Trophoblast cell (in vitro differentiated cells and primary cell): Measurements from ENCODE around the gene APOL3.

Experiments
- DNase-seq, 2 donors: peaks; one replicate each; pipeline ENCODE4 v3.0.0-alpha.2; 2016
- H2AFZ ChIP-seq: 2 replicates; pipeline ENCODE4 v1.6.1; 2013; ENCODE audit warnings: low read length, moderate library complexity, mild to moderate bottlenecking; ENCODE audit not compliant: insufficient read depth, poor library complexity
- H2AK5ac ChIP-seq: 2 replicates; pipeline ENCODE4 v1.6.1; 2013; ENCODE audit warnings: mild to moderate bottlenecking, low read length
- H2BK120ac ChIP-seq: 2 replicates; pipeline ENCODE4 v1.6.1; 2013; ENCODE audit warnings: low read length, mild to moderate bottlenecking, moderate library complexity; ENCODE audit not compliant: insufficient read depth, poor library complexity
- H2BK12ac ChIP-seq: 2 replicates; pipeline ENCODE4 v1.6.1; 2013; ENCODE audit warnings: mild to moderate bottlenecking, low read length, moderate library complexity
- H2BK5ac ChIP-seq: 2 replicates; pipeline ENCODE4 v1.6.1; 2013; ENCODE audit warnings: low read length, low read depth, moderate library complexity, mild to moderate bottlenecking; ENCODE audit not compliant: poor library complexity
- H3K14ac ChIP-seq: 2 replicates; pipeline ENCODE4 v1.6.1; 2013; ENCODE audit warnings: mild to moderate bottlenecking, low read length
- H3K18ac ChIP-seq: 2 replicates; pipeline ENCODE4 v1.6.1; 2013; ENCODE audit warnings: mild to moderate bottlenecking, low read length
- H3K23ac ChIP-seq: 2 replicates; pipeline ENCODE4 v1.6.1; 2013; ENCODE audit warnings: low read length
- H3K27ac ChIP-seq: 2 replicates; pipeline ENCODE4 v1.5.1; 2013; ENCODE audit warnings: low read depth, mild to moderate bottlenecking, inconsistent platforms, low read length, moderate library complexity
- H3K27me3 ChIP-seq: 2 replicates; pipeline ENCODE4 v1.6.1; 2013; ENCODE audit warnings: inconsistent platforms, mild to moderate bottlenecking, low read length, moderate library complexity; ENCODE audit not compliant: insufficient read depth
- H3K36me3 ChIP-seq, 2 experiments: 1 replicate in 1 of 2; 2 replicates in 1 of 2; pipeline ENCODE4 v1.6.1; 2013; ENCODE audit warnings: low read length in 2 of 2, mild to moderate bottlenecking in 2 of 2, moderate library complexity in 1 of 2; ENCODE audit not compliant: insufficient read depth in 2 of 2, control insufficient read depth in 1 of 2
- H3K4ac ChIP-seq: 2 replicates; pipeline ENCODE4 v1.6.1; 2013; ENCODE audit warnings: low read depth, mild to moderate bottlenecking, low read length, moderate library complexity
- H3K4me1 ChIP-seq, 2 experiments: 1 replicate in 1 of 2; 2 replicates in 1 of 2; pipeline ENCODE4 v1.6.1; 2013; ENCODE audit warnings: low read length in 2 of 2, mild to moderate bottlenecking in 2 of 2, moderate library complexity in 1 of 2; ENCODE audit not compliant: insufficient read depth in 2 of 2, control insufficient read depth in 1 of 2
- H3K4me2 ChIP-seq: 2 replicates; pipeline ENCODE4 v1.6.1; 2013; ENCODE audit warnings: inconsistent platforms, mild to moderate bottlenecking, low read length, moderate library complexity
- H3K4me3 ChIP-seq: 2 replicates; pipeline ENCODE4 v1.5.1; 2013; ENCODE audit warnings: mild to moderate bottlenecking, low read depth, low read length, inconsistent platforms
- H3K79me1 ChIP-seq: one replicate; pipeline ENCODE4 v1.6.1; 2013; ENCODE audit warnings: low read length
- H3K79me2 ChIP-seq: 2 replicates; pipeline ENCODE4 v1.6.1; 2013; ENCODE audit warnings: low read length, mild to moderate bottlenecking; ENCODE audit not compliant: control insufficient read depth, insufficient read depth, poor library complexity
- H3K9ac ChIP-seq: 2 replicates; pipeline ENCODE4 v1.6.1; 2013; ENCODE audit warnings: mild to moderate bottlenecking, low read length
- H3K9me3 ChIP-seq: 2 replicates; pipeline ENCODE4 v1.6.1; 2013; ENCODE audit warnings: low read depth, mild to moderate bottlenecking, control low read depth, inconsistent platforms, low read length; ENCODE audit not compliant: insufficient read depth
- H4K12ac ChIP-seq: 2 replicates; pipeline ENCODE4 v1.6.1; 2013; ENCODE audit warnings: low read depth, mild to moderate bottlenecking, low read length, moderate library complexity
- H4K8ac ChIP-seq: 2 replicates; pipeline ENCODE4 v1.6.1; 2013; ENCODE audit warnings: low read depth, mild to moderate bottlenecking, low read length, moderate library complexity
- H4K91ac ChIP-seq: one replicate; pipeline ENCODE4 v1.6.1; 2013; ENCODE audit warnings: low read depth, mild to moderate bottlenecking, low read length, moderate library complexity
- WGBS: extraction: QIAGEN DNeasy Blood & Tissue Kit; methylation state at CpG from one replicate; pipeline ENCODE4 v1.1.7; 2013; ENCODE audit warnings: missing lambda C conversion rate; ENCODE audit not compliant: insufficient read length, insufficient coverage; ENCODE audit errors: extremely low coverage; 5-methylcytosine and 5-hydroxymethylcytosine counted together

The APOL3 gene

DNA sequence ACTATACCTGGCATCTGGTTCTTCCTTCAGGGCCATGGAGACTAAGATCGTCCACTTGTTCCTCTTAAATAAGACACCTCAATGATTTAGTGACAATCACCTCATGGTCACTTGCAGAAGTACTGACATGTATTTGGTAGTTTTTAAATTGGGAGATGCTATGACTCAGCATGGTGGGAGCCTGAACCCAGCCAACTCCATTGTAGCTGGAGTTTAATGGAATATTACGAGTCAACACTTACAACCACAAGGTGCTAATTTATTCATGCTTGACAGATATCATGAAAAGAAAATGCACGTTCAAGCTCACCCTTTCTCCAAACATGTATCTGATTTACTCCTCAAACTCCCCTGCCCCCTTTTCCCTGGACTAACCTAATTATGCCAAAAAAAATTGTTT lies 16.6 kb upstream of the APOL3 start:
- Histone ChIP-seq H3K4me3 (no peak overlapping the region), H2BK120ac (no peak overlapping the region), H3K79me1 (no peaks in the 10 kb centered on the region), H2BK12ac (no peak overlapping the region), H4K8ac (no peak overlapping the region), H2BK5ac (no peak overlapping the region), H3K79me2 (no peaks in the 10 kb centered on the region), H3K27me3 (no peaks in the 10 kb centered on the region), H3K9me3 (no peaks in the 10 kb centered on the region), H3K4ac (no peak overlapping the region), H2AK5ac (no peak overlapping the region), H4K12ac (no peak overlapping the region), H2AFZ (no peak overlapping the region), H3K4me1 (no peaks in the 10 kb centered on the region), H4K91ac (no peak overlapping the region), H3K14ac (no peak overlapping the region), H3K36me3 (no peaks in the 10 kb centered on the region), H3K4me2 (no peak overlapping the region), H3K18ac (no peak overlapping the region), H3K9ac (no peak overlapping the region), H3K27ac (no peak overlapping the region), H3K23ac (no peak overlapping the region)
- DNase-seq = no peak
- no CpG with 5 or more reads among the region's 3 CpGs for WGBS

DNA sequence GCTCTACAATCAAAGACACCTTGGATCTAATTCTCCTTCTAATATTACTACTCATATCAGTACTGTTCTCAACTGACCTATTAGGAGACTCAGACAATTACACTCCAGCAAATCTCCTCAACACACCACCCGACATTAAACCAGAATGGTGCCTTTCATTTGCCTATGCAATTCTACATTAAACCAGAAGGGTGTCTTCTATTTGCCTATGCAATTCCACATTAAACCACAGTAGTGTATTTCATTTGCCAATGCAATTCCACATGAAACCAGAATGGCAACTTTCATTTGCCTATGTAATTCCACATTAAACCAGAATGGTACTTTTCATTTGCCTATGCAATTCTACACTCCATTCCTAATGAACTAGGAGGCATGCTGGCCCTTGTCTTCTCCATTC lies 15.3 kb upstream of the APOL3 start:
- no CpG with 5 or more reads among the region's 1 CpG for WGBS

DNA sequence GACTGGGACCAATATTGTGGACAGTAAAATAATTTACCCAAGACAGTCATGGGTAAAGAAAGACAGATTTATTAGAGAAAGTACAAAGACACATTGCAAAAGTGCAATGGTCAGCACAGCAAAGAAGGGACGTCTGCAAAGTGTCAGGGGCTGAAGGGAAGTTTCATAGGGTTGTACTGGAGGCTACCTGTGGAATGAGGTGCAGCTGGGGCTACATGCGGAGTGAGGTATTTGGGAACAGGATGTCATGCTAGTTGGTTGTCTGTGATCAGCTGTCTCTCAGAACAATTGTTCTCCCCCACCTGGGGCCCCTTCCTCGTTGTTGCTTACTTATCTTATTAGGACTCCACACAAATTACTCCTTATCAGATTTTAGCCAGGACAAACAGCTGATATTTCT lies 11.4 kb upstream of the APOL3 start:
- Histone ChIP-seq H3K36me3 (no peaks in the 10 kb centered on the region), H4K12ac (no peak overlapping the region), H3K27me3 (no peaks in the 10 kb centered on the region), H3K4ac (no peak overlapping the region), H3K27ac (no peak overlapping the region), H2BK12ac (no peak overlapping the region), H3K9ac (no peak overlapping the region), H3K4me3 (no peak overlapping the region), H3K23ac (no peak overlapping the region), H3K4me2 (no peak overlapping the region), H2AFZ (no peak overlapping the region), H3K9me3 (no peaks in the 10 kb centered on the region), H2AK5ac (no peak overlapping the region), H3K79me2 (no peaks in the 10 kb centered on the region), H2BK120ac (no peak overlapping the region), H4K8ac (no peak overlapping the region), H3K4me1 (peaks cover 0 to 2% of the 10 kb centered on the region in 2 experiments), H2BK5ac (no peak overlapping the region), H3K18ac (no peak overlapping the region), H4K91ac (no peak overlapping the region), H3K79me1 (no peaks in the 10 kb centered on the region), H3K14ac (no peak overlapping the region)
- DNase-seq = no peak
- no CpG with 5 or more reads among the region's 3 CpGs for WGBS

More for the DNA sequence above, 15.3 kb upstream of the APOL3 start:
- no peak overlapping the region for H3K4ac ChIP-seq
- no peak overlapping the region for H4K91ac ChIP-seq
- H4K12ac ChIP-seq = no peak overlapping the region
- H3K27ac ChIP-seq = no peak overlapping the region
- H3K23ac ChIP-seq = no peak overlapping the region
- H3K4me1 ChIP-seq = peaks cover 0 to 2% of the 10 kb centered on the region in 2 experiments
- no peak overlapping the region for H3K14ac ChIP-seq
- no peaks in the 10 kb centered on the region for H3K27me3 ChIP-seq
- H3K79me1 ChIP-seq = no peaks in the 10 kb centered on the region
- H2BK5ac ChIP-seq = no peak overlapping the region
- no peaks in the 10 kb centered on the region for H3K36me3 ChIP-seq
- no peak overlapping the region for H3K4me2 ChIP-seq
- peak in 1 of 2 donors; percentile 16 for DNase-seq
- no peak overlapping the region for H2BK120ac ChIP-seq
- no peaks in the 10 kb centered on the region for H3K9me3 ChIP-seq
- no peak overlapping the region for H3K18ac ChIP-seq
- no peak overlapping the region for H2BK12ac ChIP-seq
- no peak overlapping the region for H2AFZ ChIP-seq
- no peaks in the 10 kb centered on the region for H3K79me2 ChIP-seq
- H3K4me3 ChIP-seq = no peak overlapping the region
- H2AK5ac ChIP-seq = no peak overlapping the region
- H4K8ac ChIP-seq = no peak overlapping the region
- H3K9ac ChIP-seq = no peak overlapping the region

DNA sequence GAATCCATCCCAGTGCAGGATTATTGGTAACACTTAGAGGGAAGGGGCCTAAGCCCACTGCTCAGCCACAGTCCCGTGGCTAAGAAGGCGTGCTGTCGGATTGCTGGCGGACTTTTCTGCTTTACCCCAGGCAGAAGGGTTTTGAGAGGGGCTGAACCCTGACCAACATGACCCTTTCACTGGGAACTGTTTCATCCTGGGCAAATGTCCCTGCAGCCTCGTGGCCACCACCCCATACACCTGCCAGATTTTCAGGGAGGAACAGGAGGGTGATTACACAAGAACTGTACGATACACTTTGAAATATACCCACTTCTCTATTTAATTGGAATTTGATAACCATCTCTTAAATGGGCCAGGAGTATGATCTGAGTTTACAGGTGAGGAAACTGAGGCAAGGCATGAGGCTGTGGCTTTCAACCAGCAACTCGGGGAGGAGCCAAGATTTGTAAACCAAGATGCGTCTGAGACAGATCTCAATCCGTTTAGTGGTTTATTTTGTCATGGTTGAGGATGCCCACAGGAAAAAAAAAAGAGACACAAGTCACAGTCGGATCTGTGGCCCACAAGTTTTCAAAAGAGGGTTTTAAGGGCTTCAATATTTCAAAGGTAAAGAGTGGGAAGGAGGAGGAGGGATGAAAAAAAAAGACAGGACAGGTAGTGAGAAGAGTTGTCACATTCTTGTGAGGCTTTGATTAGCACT lies 6.1 kb upstream of the APOL3 start:
- Histone ChIP-seq H3K23ac (no peak overlapping the region), H3K9me3 (no peaks in the 10 kb centered on the region), H3K4ac (no peak overlapping the region), H2AK5ac (no peak overlapping the region), H2BK12ac (no peak overlapping the region), H4K8ac (no peak overlapping the region), H2BK5ac (no peak overlapping the region), H3K36me3 (no peaks in the 10 kb centered on the region), H3K14ac (no peak overlapping the region), H3K79me2 (no peaks in the 10 kb centered on the region), H3K27ac (no peak overlapping the region), H4K12ac (no peak overlapping the region), H2AFZ (no peak overlapping the region), H2BK120ac (no peak overlapping the region), H3K9ac (no peak overlapping the region), H4K91ac (no peak overlapping the region), H3K18ac (no peak overlapping the region), H3K4me3 (no peak overlapping the region), H3K4me2 (no peak overlapping the region), H3K27me3 (no peaks in the 10 kb centered on the region), H3K4me1 (no peaks in the 10 kb centered on the region), H3K79me1 (no peaks in the 10 kb centered on the region)
- no peak for DNase-seq
- no CpG with 5 or more reads among the region's 10 CpGs for WGBS
